GM18498 (cell line): Measurements from ENCODE around the gene PRKCH.
"Not testable (repeated sequence)": the region's sequence is repeated elsewhere in the genome, so short reads cannot be mapped to it uniquely, and the experiment has no call there.

Experiments used
- ATAC-seq: cut with Tn5 transposase; IDR thresholded peaks from one replicate; pipeline ENCODE4 v1.9.1; 2021; ENCODE audit warnings: mild to moderate bottlenecking, moderate library complexity; ENCODE audit not compliant: unreplicated experiment

PRKCH gene

GRCh38 chr14:61524936-61525292, 203.5 kb downstream of the PRKCH start:
- no peak for ATAC-seq

- peak; percentile 74 for ATAC-seq
Measured at GRCh38 chr14:61525293-61526011, 204.1 kb downstream of the PRKCH start.

GRCh38 chr14:61526405-61527312, 205.3 kb downstream of the PRKCH start:
- ATAC-seq = no peak

- ATAC-seq = no peak
Measured at GRCh38 chr14:61527325-61528100, 206.1 kb downstream of the PRKCH start.

GRCh38 chr14:61528591-61529021, 207.2 kb downstream of the PRKCH start:
- no peak for ATAC-seq

- ATAC-seq = not testable (repeated sequence)
Measured at GRCh38 chr14:61529360-61529759, 208.0 kb downstream of the PRKCH start.

- ATAC-seq = no peak
Measured at GRCh38 chr14:61530296-61530695, 208.9 kb downstream of the PRKCH start.

GRCh38 chr14:61530896-61531295, 209.5 kb downstream of the PRKCH start:
- no peak for ATAC-seq

GRCh38 chr14:61531465-61532122, 210.2 kb downstream of the PRKCH start:
- no peak for ATAC-seq

GRCh38 chr14:61532123-61532505, 210.7 kb downstream of the PRKCH start:
- no peak for ATAC-seq

- no peak for ATAC-seq
Measured at GRCh38 chr14:61532763-61533162, 211.4 kb downstream of the PRKCH start.

GRCh38 chr14:61533513-61534255, 212.3 kb downstream of the PRKCH start:
- ATAC-seq = no peak

GRCh38 chr14:61535032-61535431, 213.7 kb downstream of the PRKCH start:
- no peak for ATAC-seq

- no peak for ATAC-seq
Measured at GRCh38 chr14:61535458-61535857, 214.1 kb downstream of the PRKCH start.

GRCh38 chr14:61536661-61537562, 215.5 kb downstream of the PRKCH start:
- no peak for ATAC-seq

GRCh38 chr14:61537563-61538463, 216.4 kb downstream of the PRKCH start:
- ATAC-seq = no peak

GRCh38 chr14:61538464-61539022, 217.2 kb downstream of the PRKCH start:
- ATAC-seq = no peak

- ATAC-seq = no peak
Measured at GRCh38 chr14:61539631-61540030, 218.3 kb downstream of the PRKCH start.
